ENCODE data around the gene BCL2.
"Not testable (repeated sequence)": the region's sequence is repeated elsewhere in the genome, so short reads cannot be mapped to it uniquely, and the experiment has no call there.

DNA sequence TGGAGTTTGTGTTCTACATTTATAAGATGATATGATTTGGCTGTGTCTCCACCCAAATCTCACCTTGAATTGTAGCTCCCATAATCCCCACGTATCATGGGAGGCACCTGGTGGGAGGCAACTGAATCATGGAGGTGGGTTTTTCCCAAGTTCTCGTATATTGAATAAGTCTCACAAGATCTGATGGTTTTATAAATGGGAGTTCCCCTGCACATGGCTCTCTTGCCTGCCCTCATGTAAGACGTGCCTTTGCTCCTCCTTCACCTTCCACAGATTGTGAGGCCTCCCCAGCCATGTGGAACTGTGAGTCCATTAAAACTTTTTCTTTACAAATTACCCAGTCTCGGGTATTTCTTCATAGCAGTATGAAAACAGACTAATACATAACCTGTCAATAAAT lies 83.6 kb downstream of the BCL2 start:
- TF ChIP-seq, protein P1, sequence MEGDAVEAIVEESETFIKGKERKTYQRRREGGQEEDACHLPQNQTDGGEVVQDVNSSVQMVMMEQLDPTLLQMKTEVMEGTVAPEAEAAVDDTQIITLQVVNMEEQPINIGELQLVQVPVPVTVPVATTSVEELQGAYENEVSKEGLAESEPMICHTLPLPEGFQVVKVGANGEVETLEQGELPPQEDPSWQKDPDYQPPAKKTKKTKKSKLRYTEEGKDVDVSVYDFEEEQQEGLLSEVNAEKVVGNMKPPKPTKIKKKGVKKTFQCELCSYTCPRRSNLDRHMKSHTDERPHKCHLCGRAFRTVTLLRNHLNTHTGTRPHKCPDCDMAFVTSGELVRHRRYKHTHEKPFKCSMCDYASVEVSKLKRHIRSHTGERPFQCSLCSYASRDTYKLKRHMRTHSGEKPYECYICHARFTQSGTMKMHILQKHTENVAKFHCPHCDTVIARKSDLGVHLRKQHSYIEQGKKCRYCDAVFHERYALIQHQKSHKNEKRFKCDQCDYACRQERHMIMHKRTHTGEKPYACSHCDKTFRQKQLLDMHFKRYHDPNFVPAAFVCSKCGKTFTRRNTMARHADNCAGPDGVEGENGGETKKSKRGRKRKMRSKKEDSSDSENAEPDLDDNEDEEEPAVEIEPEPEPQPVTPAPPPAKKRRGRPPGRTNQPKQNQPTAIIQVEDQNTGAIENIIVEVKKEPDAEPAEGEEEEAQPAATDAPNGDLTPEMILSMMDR (IDR thresholded peaks at IDR 0.05) = not testable (repeated sequence)
- not testable (repeated sequence) for TF ChIP-seq POLR2A (IDR thresholded peaks at IDR 0.05)

Measured in ovary (tissue), 3 donors.